Progenitor cell of endocrine pancreas (in vitro differentiated cells): ENCODE results near the gene KCNMA1. TPM values are rescaled to one million over a fixed set of nuclear protein-coding genes. Genes with fewer than 3 reads are reported as not detected.

Experiments used
- DNase-seq: peaks from one replicate; pipeline ENCODE4 v3.0.0; 2021; ENCODE audit warnings: low spot score; ENCODE audit not compliant: unreplicated experiment
- H3K27ac Mint-ChIP-seq: 2 replicates; pipeline ENCODE4 v1.8.0; 2021; ENCODE audit warnings: mild to moderate bottlenecking, moderate library complexity, mixed read lengths
- H3K27me3 Mint-ChIP-seq: 2 replicates; pipeline ENCODE4 v1.8.0; 2021; ENCODE audit warnings: mixed read lengths
- H3K36me3 Mint-ChIP-seq: 2 replicates; pipeline ENCODE4 v1.8.0; 2022; ENCODE audit warnings: mixed read lengths; ENCODE audit not compliant: insufficient read depth
- H3K4me1 Mint-ChIP-seq: 2 replicates; pipeline ENCODE4 v1.8.0; 2021; ENCODE audit warnings: low read depth, mixed read lengths
- H3K4me3 Mint-ChIP-seq: 2 replicates; pipeline ENCODE4 v1.8.0; 2021; ENCODE audit warnings: low read depth, mild to moderate bottlenecking, moderate library complexity, mixed read lengths
- H3K9me3 Mint-ChIP-seq: 2 replicates; pipeline ENCODE4 v1.8.0; 2021; ENCODE audit warnings: low read depth, mixed read lengths
- total RNA-seq: library from RNA; stranded (reverse); gene quantifications from 2 replicates; pipeline ENCODE4 v1.2.1, GENCODE V29; 2021
- TF ChIP-seq, protein P1 (sequence below): fragments of 200-600 bp; sonication (generic); IDR thresholded peaks from one replicate; pipeline ENCODE4 v1.5.0; 2021; ENCODE audit warnings: antibody characterized with exemption, mild to moderate bottlenecking; ENCODE audit not compliant: unreplicated experiment

Gene KCNMA1
- total RNA-seq, 1 donor from 2014 or later: 5.8 TPM

DNA sequence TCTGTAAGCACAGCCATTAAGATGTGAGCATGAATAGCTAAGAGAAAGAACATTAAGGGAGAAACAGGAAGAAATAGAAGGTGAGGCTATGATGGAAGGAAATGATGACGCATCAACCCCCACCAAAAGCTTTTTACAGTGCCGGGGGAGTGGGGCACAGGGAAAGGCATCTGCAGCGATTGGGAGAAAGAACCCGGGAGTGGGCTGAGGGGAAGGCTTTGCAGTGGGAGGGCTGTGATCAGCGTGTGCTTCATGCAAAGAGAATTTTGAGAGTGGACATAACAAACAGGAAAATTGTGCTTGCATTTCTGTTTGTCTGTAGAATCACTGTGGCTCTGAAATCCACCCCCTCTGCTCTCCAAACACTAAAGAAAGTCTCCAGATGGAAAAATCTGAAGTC, 250.8 kb downstream of the KCNMA1 start:
- peaks cover 12% of the 10 kb centered on the region for H3K27me3 Mint-ChIP-seq
- no peak overlapping the region for H3K27ac Mint-ChIP-seq
- TF ChIP-seq, protein P1, sequence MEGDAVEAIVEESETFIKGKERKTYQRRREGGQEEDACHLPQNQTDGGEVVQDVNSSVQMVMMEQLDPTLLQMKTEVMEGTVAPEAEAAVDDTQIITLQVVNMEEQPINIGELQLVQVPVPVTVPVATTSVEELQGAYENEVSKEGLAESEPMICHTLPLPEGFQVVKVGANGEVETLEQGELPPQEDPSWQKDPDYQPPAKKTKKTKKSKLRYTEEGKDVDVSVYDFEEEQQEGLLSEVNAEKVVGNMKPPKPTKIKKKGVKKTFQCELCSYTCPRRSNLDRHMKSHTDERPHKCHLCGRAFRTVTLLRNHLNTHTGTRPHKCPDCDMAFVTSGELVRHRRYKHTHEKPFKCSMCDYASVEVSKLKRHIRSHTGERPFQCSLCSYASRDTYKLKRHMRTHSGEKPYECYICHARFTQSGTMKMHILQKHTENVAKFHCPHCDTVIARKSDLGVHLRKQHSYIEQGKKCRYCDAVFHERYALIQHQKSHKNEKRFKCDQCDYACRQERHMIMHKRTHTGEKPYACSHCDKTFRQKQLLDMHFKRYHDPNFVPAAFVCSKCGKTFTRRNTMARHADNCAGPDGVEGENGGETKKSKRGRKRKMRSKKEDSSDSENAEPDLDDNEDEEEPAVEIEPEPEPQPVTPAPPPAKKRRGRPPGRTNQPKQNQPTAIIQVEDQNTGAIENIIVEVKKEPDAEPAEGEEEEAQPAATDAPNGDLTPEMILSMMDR: no peak
- H3K9me3 Mint-ChIP-seq: no peaks in the 10 kb centered on the region
- H3K4me3 Mint-ChIP-seq: no peak overlapping the region
- DNase-seq: no peak
- peaks cover 24% of the 10 kb centered on the region for H3K4me1 Mint-ChIP-seq
- no peaks in the 10 kb centered on the region for H3K36me3 Mint-ChIP-seq

DNA sequence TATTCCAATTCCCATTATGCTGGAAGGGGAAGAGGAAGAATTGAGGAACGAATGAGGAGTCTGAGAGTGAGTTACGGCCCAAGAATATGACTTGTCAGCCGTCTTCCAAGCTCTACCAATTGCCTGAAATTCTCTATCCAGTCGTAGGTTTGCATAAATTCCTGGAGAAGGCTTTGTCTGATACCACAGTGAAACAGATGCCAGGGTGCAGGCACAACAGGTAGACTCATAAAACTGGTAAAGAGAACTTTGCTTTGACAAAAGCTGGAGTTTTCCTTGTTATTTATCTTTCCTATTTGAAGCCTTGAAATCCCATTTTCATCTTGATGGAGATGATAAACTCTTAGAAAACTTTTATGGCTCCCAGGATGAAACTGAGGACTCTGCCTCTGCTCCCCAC, 251.2 kb downstream of the KCNMA1 start:
- Mint-ChIP-seq H3K27me3 (peaks cover 12% of the 10 kb centered on the region), H3K36me3 (no peaks in the 10 kb centered on the region), H3K27ac (no peak overlapping the region), H3K4me1 (peaks cover 23% of the 10 kb centered on the region), H3K9me3 (no peaks in the 10 kb centered on the region), H3K4me3 (no peak overlapping the region)
- DNase-seq: no peak
- TF ChIP-seq, protein P1: no peak

DNA sequence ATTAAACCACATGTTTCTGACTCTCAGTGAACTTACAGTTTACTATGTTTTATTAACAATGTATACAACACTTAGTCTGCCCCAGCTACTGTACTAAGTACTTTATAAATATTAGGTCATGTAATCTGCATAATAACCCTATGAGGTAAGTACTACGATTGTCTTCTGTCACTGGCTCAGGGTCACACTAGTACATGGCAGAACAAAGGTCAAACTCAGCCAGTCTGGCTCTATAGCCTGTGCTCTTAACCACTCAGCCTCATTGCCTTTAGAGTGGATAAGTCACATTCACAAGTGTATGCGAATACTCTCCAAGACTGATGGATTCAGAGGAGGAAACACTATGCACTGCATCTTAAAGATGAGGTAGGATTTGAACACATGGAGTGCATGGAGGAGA, 252.3 kb downstream of the KCNMA1 start:
- Mint-ChIP-seq H3K27ac (no peak overlapping the region), H3K36me3 (no peaks in the 10 kb centered on the region), H3K4me3 (no peak overlapping the region), H3K9me3 (no peaks in the 10 kb centered on the region), H3K4me1 (peaks cover 25% of the 10 kb centered on the region), H3K27me3 (peaks cover 14% of the 10 kb centered on the region)
- no peak for DNase-seq
- TF ChIP-seq, protein P1: no peak

DNA sequence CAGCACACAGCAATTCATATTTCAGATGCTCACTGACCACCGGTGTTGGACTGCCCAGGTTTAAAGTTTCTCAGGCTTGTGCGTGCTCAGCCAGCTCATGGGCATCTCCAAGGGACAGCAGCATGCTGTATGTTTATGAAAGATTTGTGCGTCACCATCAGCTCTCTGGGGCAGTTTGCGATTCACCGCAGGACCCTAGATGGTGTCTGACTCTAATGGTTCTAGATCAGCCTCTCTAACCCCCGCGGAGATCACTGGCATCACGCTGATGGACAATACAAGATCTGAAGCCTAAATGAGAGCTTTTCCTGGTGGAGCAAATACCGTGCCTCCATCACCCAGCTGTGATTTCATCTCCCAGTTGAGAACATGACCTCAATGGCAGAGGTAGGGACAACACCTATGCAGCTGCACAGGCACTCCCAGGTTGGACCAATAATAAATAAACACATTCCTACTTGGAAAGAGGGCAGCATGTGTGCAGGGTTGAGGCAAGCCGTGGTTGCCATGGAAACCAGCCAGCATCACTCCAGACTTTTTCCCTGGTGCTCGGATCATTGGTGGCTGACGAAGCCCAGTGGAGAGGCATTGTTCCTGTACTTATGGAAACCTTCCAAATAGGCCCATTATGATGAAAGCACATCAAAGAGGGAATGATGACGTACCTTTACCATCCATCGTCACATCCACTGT, 253.6 kb downstream of the KCNMA1 start:
- TF ChIP-seq, protein P1: no peak
- Mint-ChIP-seq H3K4me1 (peaks cover 25% of the 10 kb centered on the region), H3K9me3 (no peaks in the 10 kb centered on the region), H3K27ac (no peak overlapping the region), H3K4me3 (no peak overlapping the region), H3K36me3 (no peaks in the 10 kb centered on the region), H3K27me3 (peaks cover 15% of the 10 kb centered on the region)
- DNase-seq: no peak

DNA sequence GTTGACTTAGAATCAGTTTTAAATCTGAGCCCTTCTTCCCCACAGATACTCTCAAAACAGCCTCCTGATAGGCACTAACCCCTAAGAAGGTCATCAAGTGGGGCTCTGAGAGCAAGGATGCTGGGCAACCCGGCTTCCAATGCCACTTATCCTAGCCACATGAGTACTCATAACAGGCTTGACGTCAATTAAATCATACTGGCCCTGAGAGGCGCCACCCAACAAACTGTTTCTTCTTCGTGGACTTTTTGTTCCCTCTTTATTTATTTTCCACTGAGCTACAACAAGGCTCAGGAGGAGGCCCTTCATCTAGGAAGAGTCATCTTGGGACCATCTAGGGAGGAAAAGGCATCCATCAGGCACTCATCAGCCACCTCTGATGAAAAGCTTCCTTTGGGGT, 255.9 kb downstream of the KCNMA1 start:
- TF ChIP-seq, protein P1: no peak
- no peaks in the 10 kb centered on the region for H3K9me3 Mint-ChIP-seq
- no peaks in the 10 kb centered on the region for H3K36me3 Mint-ChIP-seq
- peaks cover 30% of the 10 kb centered on the region for H3K4me1 Mint-ChIP-seq
- no peak overlapping the region for H3K27ac Mint-ChIP-seq
- no peak for DNase-seq
- no peak overlapping the region for H3K4me3 Mint-ChIP-seq
- H3K27me3 Mint-ChIP-seq: peaks cover 12% of the 10 kb centered on the region
